ENCODE measurements around the gene CPA3. TPM values are rescaled to one million over a fixed set of nuclear protein-coding genes. Genes with fewer than 3 reads are reported as not detected.

Gene CPA3
- total RNA-seq, 1 experiment from 2014 or later, result 0.08 TPM

GRCh38 chr3:148945116-148945515 lies 80.0 kb downstream of the CPA3 start:
- no peak overlapping the region for H3K4me3 ChIP-seq
- no peaks in the 10 kb centered on the region for H3K27me3 ChIP-seq (replicated peaks)
- H3K27ac ChIP-seq, result no peak overlapping the region

More at GRCh38 chr3:148945116-148945515, 80.0 kb downstream of the CPA3 start:
- DNase-seq (ENCODE audit: low read depth in 1 of 2, low spot score in 2 of 2), result no peak
- Histone ChIP-seq H3K4me1 (replicated peaks) (peaks cover 13% of the 10 kb centered on the region), H3K9me3 (replicated peaks) (no peaks in the 10 kb centered on the region), H3K36me3 (no peaks in the 10 kb centered on the region)

Other genes starting within 250 kb of the CPA3 start
- gene AGTR1, start 167.4 kb upstream of the CPA3 start, total RNA-seq (2014; rRNA removed; shearing (Covaris generic)), result not detected in 2 replicates
- gene CPB1, start 37.5 kb upstream of the CPA3 start, total RNA-seq (2014; rRNA removed; shearing (Covaris generic)), result not detected in 2 replicates
- 14.1 and 16.7 TPM in 2 replicates for gene GYG1, start 126.2 kb downstream of the CPA3 start, total RNA-seq (2014; rRNA removed; shearing (Covaris generic))
- gene HLTF, start 221.2 kb downstream of the CPA3 start, total RNA-seq (2014; rRNA removed; shearing (Covaris generic)), result 68.2 and 70.5 TPM in 2 replicates